Neural progenitor cell (in vitro differentiated cells): ENCODE measurements around the gene KAT7. TPM values are rescaled to one million over a fixed set of nuclear protein-coding genes. Genes with fewer than 3 reads are reported as not detected.

Experiments
- DNase-seq: peaks from one replicate; pipeline ENCODE4 v3.0.0-alpha.2; 2016; ENCODE audit warnings: low spot score
- H2AFZ ChIP-seq: fragments of 200-600 bp; sonication (generic); replicated peaks from 2 replicates; pipeline ENCODE4 v1.6.1; 2016; ENCODE audit warnings: antibody characterized with exemption
- H3F3A ChIP-seq: fragments of 200-600 bp; sonication (generic); 2 replicates; pipeline ENCODE4 v1.6.1; 2016; ENCODE audit warnings: antibody characterized with exemption, low read depth
- H3K27ac ChIP-seq: fragments of 200-600 bp; sonication (generic); 2 replicates; pipeline ENCODE4 v1.5.1; 2016; ENCODE audit warnings: mild to moderate bottlenecking
- H3K27me3 ChIP-seq: fragments of 200-600 bp; sonication (generic); 2 replicates; pipeline ENCODE4 v1.6.1; 2016; ENCODE audit warnings: mild to moderate bottlenecking, moderate library complexity
- H3K36me3 ChIP-seq: fragments of 200-600 bp; sonication (generic); 2 replicates; pipeline ENCODE4 v1.5.1; 2016
- H3K4me1 ChIP-seq: fragments of 200-600 bp; sonication (generic); 2 replicates; pipeline ENCODE4 v1.6.1; 2016; ENCODE audit warnings: mixed run types
- H3K4me2 ChIP-seq: fragments of 200-600 bp; sonication (generic); 2 replicates; pipeline ENCODE4 v1.6.1; 2016
- H3K4me3 ChIP-seq: fragments of 200-600 bp; sonication (generic); 2 replicates; pipeline ENCODE4 v1.5.1; 2016
- H3K79me2 ChIP-seq: fragments of 200-600 bp; sonication (generic); 2 replicates; pipeline ENCODE4 v1.6.1; 2016; ENCODE audit warnings: low read depth
- H3K9ac ChIP-seq: fragments of 200-600 bp; sonication (generic); 2 replicates; pipeline ENCODE4 v1.6.1; 2016
- H3K9me3 ChIP-seq: fragments of 200-600 bp; sonication (generic); 2 replicates; pipeline ENCODE4 v1.5.1; 2016; ENCODE audit warnings: low read depth
- H4K20me1 ChIP-seq: fragments of 200-600 bp; sonication (generic); 2 replicates; pipeline ENCODE4 v1.6.1; 2016; ENCODE audit warnings: low read depth
- H3K27ac Mint-ChIP-seq: 3 replicates; pipeline ENCODE4 v1.8.0; 2021; ENCODE audit warnings: mixed read lengths
- H3K27me3 Mint-ChIP-seq: 2 replicates; pipeline ENCODE4 v1.8.0; 2022; ENCODE audit warnings: low read depth, mild to moderate bottlenecking, inconsistent platforms, moderate library complexity, mixed read lengths; ENCODE audit not compliant: insufficient read depth
- H3K36me3 Mint-ChIP-seq: 3 replicates; pipeline ENCODE4 v1.8.0; 2021; ENCODE audit warnings: mixed read lengths
- H3K4me1 Mint-ChIP-seq: 3 replicates; pipeline ENCODE4 v1.8.0; 2021; ENCODE audit warnings: mixed read lengths
- H3K4me3 Mint-ChIP-seq: 3 replicates; pipeline ENCODE4 v1.8.0; 2021; ENCODE audit warnings: mild to moderate bottlenecking, moderate library complexity, mixed read lengths
- H3K9me3 Mint-ChIP-seq: 3 replicates; pipeline ENCODE4 v1.8.0; 2020; ENCODE audit warnings: mixed read lengths
- CTCF ChIP-seq: fragments of 200-600 bp; sonication (generic); IDR thresholded peaks from 2 replicates; pipeline ENCODE4 v1.5.1; 2017; ENCODE audit warnings: antibody characterized with exemption, mild to moderate bottlenecking
- EZH2 ChIP-seq: fragments of 200-600 bp; sonication (generic); IDR thresholded peaks from 2 replicates; pipeline ENCODE4 v1.6.1; 2017; ENCODE audit warnings: antibody characterized with exemption, mild to moderate bottlenecking, moderate library complexity
- EZH2phosphoT487 ChIP-seq: fragments of 200-600 bp; sonication (generic); IDR thresholded peaks from 2 replicates; pipeline ENCODE4 v1.6.1; 2017; ENCODE audit warnings: antibody characterized with exemption
- total RNA-seq: library from RNA; depleted of rRNA; stranded (reverse); fragments of >200 nt; gene quantifications from 2 replicates; pipeline ENCODE4 v1.2.3, GENCODE V29; 2015; ENCODE audit warnings: low replicate concordance

Gene KAT7
- total RNA-seq, 1 donor from 2014 or later: 139 TPM

GRCh38 chr17:49753959-49754391, 34.5 kb upstream of the KAT7 start:
- H3K79me2 ChIP-seq: peaks cover 98% of the 10 kb centered on the region
- H3K27me3 Mint-ChIP-seq: no peaks in the 10 kb centered on the region
- H3K36me3 ChIP-seq: no peaks in the 10 kb centered on the region
- H3K4me3 Mint-ChIP-seq: no peak overlapping the region
- H3K27me3 ChIP-seq: no peaks in the 10 kb centered on the region
- H3K4me1 Mint-ChIP-seq: peaks cover 22% of the 10 kb centered on the region
- TF ChIP-seq EZH2phosphoT487 (no peak), CTCF (no peak), EZH2 (no peak)
- peaks cover 70% of the 10 kb centered on the region for H4K20me1 ChIP-seq
- DNase-seq: no peak
- peaks cover 7% of the 10 kb centered on the region for H3K36me3 Mint-ChIP-seq
- no peak overlapping the region for H3K4me3 ChIP-seq
- H3F3A ChIP-seq: no peaks in the 10 kb centered on the region
- no peak overlapping the region for H2AFZ ChIP-seq
- no peak overlapping the region for H3K27ac ChIP-seq
- H3K9me3 Mint-ChIP-seq: no peaks in the 10 kb centered on the region
- H3K9me3 ChIP-seq: no peaks in the 10 kb centered on the region
- no peak overlapping the region for H3K4me2 ChIP-seq
- no peaks in the 10 kb centered on the region for H3K4me1 ChIP-seq
- no peak overlapping the region for H3K9ac ChIP-seq
- H3K27ac Mint-ChIP-seq: no peak overlapping the region

- H3K27ac ChIP-seq: no peak overlapping the region
- peaks cover 76% of the 10 kb centered on the region for H4K20me1 ChIP-seq
- H3K79me2 ChIP-seq: peaks cover 100% of the 10 kb centered on the region
Observed at GRCh38 chr17:49755663-49756283, 32.7 kb upstream of the KAT7 start.

GRCh38 chr17:49756323-49757150, 31.9 kb upstream of the KAT7 start:
- H3K9me3 ChIP-seq: no peaks in the 10 kb centered on the region
- TF ChIP-seq CTCF: no peak
- TF ChIP-seq EZH2: no peak
- H3K27ac ChIP-seq: no peak overlapping the region
- Mint-ChIP-seq H3K36me3 (peaks cover 3% of the 10 kb centered on the region), H3K27ac (no peak overlapping the region), H3K4me1 (peaks cover 22% of the 10 kb centered on the region), H3K4me3 (no peak overlapping the region), H3K9me3 (no peaks in the 10 kb centered on the region), H3K27me3 (no peaks in the 10 kb centered on the region)
- no peak overlapping the region for H3K4me2 ChIP-seq
- H3K36me3 ChIP-seq: no peaks in the 10 kb centered on the region
- peaks cover 81% of the 10 kb centered on the region for H4K20me1 ChIP-seq
- no peaks in the 10 kb centered on the region for H3K27me3 ChIP-seq
- no peak overlapping the region for H2AFZ ChIP-seq
- no peak overlapping the region for H3K9ac ChIP-seq
- H3F3A ChIP-seq: no peaks in the 10 kb centered on the region
- no peak for DNase-seq
- peaks cover 100% of the 10 kb centered on the region for H3K79me2 ChIP-seq
- no peak overlapping the region for H3K4me3 ChIP-seq
- peaks cover 6% of the 10 kb centered on the region for H3K4me1 ChIP-seq

More at GRCh38 chr17:49755663-49756283, 32.7 kb upstream of the KAT7 start:
- Histone ChIP-seq H2AFZ (no peak overlapping the region), H3K36me3 (no peaks in the 10 kb centered on the region), H3K4me1 (no peaks in the 10 kb centered on the region), H3K4me2 (no peak overlapping the region), H3F3A (no peaks in the 10 kb centered on the region), H3K9ac (no peak overlapping the region), H3K4me3 (no peak overlapping the region), H3K27me3 (no peaks in the 10 kb centered on the region), H3K9me3 (no peaks in the 10 kb centered on the region)
- Mint-ChIP-seq H3K9me3 (no peaks in the 10 kb centered on the region), H3K36me3 (peaks cover 3% of the 10 kb centered on the region), H3K27me3 (no peaks in the 10 kb centered on the region), H3K4me1 (peaks cover 22% of the 10 kb centered on the region), H3K27ac (no peak overlapping the region), H3K4me3 (no peak overlapping the region)
- TF ChIP-seq CTCF (no peak), EZH2phosphoT487 (no peak), EZH2 (no peak)
- no peak for DNase-seq
